ENCODE results near the gene PPM1M.

PPM1M gene

GRCh38 chr3:52294320-52295150 is 49.0 kb downstream of the PPM1M start:
- no peak for DNase-seq (ENCODE audit: low read depth in 1 of 2, low spot score in 1 of 2)

GRCh38 chr3:52295671-52296208 is 50.2 kb downstream of the PPM1M start:
- no peak for DNase-seq (ENCODE audit: low read depth in 1 of 2, low spot score in 1 of 2)

- DNase-seq (ENCODE audit: low read depth in 1 of 2, low spot score in 1 of 2): no peak
Measured at GRCh38 chr3:52297242-52298148, 51.9 kb downstream of the PPM1M start.

DNA sequence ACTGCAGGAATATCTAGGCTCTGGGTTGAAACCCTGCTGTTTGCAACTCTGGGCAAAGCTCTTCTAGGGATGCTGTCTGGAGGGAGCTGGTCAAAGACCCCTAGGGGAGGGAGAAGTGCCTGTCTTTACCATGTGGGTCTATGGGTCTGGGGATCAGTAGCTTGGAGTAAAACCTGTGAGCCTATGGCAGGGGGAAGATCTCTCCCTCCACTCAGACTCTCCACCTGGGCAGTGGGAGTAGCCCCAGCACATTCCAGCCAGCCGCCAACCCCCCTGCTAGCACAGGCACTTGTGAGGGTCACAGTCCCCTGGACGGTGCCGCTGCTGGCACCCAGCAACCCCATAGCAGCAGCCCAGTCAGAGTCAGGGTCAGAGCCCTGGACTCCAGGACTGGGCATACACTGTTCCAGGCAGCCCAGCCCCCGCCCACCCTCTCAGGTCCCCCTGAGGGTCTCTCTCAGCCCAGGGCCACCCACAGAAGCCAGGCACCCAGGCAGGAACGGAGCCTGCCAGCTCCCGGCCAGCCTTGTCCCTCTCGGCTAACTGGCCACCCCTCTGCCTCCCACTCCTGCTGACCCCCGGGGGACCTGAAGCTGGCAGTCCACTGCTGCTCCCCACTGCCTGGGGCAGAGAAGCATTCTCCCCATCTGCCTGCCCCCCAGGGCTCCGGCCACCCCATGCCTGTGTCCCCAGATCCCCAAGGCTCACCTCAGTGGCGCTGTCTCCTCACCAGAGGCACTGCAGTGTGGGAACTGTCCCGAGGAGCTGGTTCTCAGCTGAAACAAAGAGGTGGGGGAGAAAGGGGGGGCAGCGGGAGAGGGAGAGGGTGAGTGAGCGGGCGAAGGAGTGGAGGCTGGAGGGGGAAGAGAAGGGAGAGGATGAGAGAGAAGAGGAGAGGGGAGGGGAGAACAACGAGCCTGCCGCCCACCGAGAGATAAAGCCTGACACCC is 52.9 kb downstream of the PPM1M start:
- no peak for DNase-seq (ENCODE audit: low read depth in 1 of 2, low spot score in 1 of 2)

DNA sequence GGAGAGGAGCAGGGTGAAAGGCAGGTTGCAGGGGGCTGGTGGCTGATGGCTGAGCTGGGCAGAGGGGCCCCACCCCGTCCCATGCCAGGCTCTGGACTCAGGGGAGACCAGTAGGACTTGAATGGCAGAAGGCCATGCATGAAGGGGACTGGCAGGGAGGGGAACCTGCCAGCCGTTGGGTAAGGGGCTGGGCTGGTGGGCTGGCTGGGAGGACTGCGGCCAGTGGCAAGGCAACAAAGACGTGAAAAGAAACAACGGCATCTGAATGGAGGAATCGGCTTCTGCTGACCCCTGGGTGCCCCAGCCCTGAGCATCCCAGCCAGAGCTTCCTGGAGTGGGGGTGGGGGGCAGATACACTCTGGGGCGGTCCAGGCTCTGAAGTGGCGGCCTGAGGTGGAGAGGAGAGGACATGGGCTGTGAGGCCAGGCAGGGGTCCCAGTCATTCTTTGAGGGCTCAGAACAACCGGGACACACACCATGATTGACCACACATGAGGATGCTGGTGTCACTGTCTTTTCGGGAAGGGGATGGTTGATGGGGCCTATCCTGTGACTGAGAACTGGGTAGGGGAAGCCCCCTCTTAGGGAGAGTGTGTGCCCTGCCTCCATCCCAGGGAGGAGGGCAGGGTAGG is 53.8 kb downstream of the PPM1M start:
- no peak for DNase-seq (ENCODE audit: low read depth in 1 of 2, low spot score in 1 of 2)

All from activated T-helper 1 cell treated with anti-CD3 and anti-CD28 coated beads, Interleukin-2, amount 50 U/mL, for 16 hours (primary cell).